HEK293 (cell line): ENCODE measurements around the gene ST6GALNAC1.
A peak's percentile ranks its signal among the peaks of the same experiment; 100 is the strongest.

Source experiments
- GLIS1 ChIP-seq: fragments of 450-650 bp; formaldehyde crosslinking; IDR thresholded peaks from 2 replicates; pipeline ENCODE4 v1.5.1; 2016; ENCODE audit warnings: missing biosample characterization, missing genetic modification characterization
- ZBTB17 ChIP-seq: fragments of 450-650 bp; formaldehyde crosslinking; IDR thresholded peaks from 2 replicates; pipeline ENCODE4 v1.5.1; 2016; ENCODE audit warnings: missing biosample characterization, missing genetic modification characterization
- ZEB2 ChIP-seq: fragments of 450-650 bp; formaldehyde crosslinking; IDR thresholded peaks from 2 replicates; pipeline ENCODE4 v1.5.1; 2016; ENCODE audit warnings: missing biosample characterization, missing genetic modification characterization
- ZIC2 ChIP-seq: fragments of 450-650 bp; formaldehyde crosslinking; IDR thresholded peaks from 2 replicates; pipeline ENCODE4 v1.5.1; 2016; ENCODE audit warnings: missing biosample characterization, missing genetic modification characterization
- ZNF112 ChIP-seq: fragments of 450-650 bp; formaldehyde crosslinking; IDR thresholded peaks from 2 replicates; pipeline ENCODE4 v1.5.0; 2017; ENCODE audit warnings: missing biosample characterization, missing genetic modification characterization
- ZNF394 ChIP-seq: fragments of 450-650 bp; formaldehyde crosslinking; IDR thresholded peaks from 2 replicates; pipeline ENCODE4 v1.5.1; 2016; ENCODE audit warnings: missing biosample characterization, missing genetic modification characterization, mild to moderate bottlenecking, moderate library complexity, borderline replicate concordance
- ZNF521 ChIP-seq: fragments of 450-650 bp; formaldehyde crosslinking; IDR thresholded peaks from 2 replicates; pipeline ENCODE4 v1.5.1; 2017; ENCODE audit warnings: missing biosample characterization, mild to moderate bottlenecking, missing genetic modification characterization
- TF ChIP-seq, protein P1 (sequence below): fragments of 450-650 bp; formaldehyde crosslinking; IDR thresholded peaks from 2 replicates; pipeline ENCODE4 v1.5.1; 2016; ENCODE audit warnings: missing biosample characterization, missing genetic modification characterization
- TF ChIP-seq, protein P2 (sequence below): fragments of 450-650 bp; formaldehyde crosslinking; IDR thresholded peaks from 2 replicates; pipeline ENCODE4 v1.5.1; 2016; ENCODE audit warnings: missing biosample characterization, missing genetic modification characterization
- TF ChIP-seq, protein P3 (sequence below): fragments of 450-650 bp; formaldehyde crosslinking; IDR thresholded peaks from 2 replicates; pipeline ENCODE4 v1.5.1; 2016; ENCODE audit warnings: missing biosample characterization, missing genetic modification characterization
- TF ChIP-seq, protein P4 (sequence below): fragments of 450-650 bp; formaldehyde crosslinking; IDR thresholded peaks from 2 replicates; pipeline ENCODE4 v1.5.1; 2016; ENCODE audit warnings: missing biosample characterization, missing genetic modification characterization
- TF ChIP-seq, protein P5 (sequence below): fragments of 450-650 bp; formaldehyde crosslinking; IDR thresholded peaks from 2 replicates; pipeline ENCODE4 v1.5.1; 2016; ENCODE audit warnings: missing biosample characterization, missing genetic modification characterization

ST6GALNAC1 gene

DNA sequence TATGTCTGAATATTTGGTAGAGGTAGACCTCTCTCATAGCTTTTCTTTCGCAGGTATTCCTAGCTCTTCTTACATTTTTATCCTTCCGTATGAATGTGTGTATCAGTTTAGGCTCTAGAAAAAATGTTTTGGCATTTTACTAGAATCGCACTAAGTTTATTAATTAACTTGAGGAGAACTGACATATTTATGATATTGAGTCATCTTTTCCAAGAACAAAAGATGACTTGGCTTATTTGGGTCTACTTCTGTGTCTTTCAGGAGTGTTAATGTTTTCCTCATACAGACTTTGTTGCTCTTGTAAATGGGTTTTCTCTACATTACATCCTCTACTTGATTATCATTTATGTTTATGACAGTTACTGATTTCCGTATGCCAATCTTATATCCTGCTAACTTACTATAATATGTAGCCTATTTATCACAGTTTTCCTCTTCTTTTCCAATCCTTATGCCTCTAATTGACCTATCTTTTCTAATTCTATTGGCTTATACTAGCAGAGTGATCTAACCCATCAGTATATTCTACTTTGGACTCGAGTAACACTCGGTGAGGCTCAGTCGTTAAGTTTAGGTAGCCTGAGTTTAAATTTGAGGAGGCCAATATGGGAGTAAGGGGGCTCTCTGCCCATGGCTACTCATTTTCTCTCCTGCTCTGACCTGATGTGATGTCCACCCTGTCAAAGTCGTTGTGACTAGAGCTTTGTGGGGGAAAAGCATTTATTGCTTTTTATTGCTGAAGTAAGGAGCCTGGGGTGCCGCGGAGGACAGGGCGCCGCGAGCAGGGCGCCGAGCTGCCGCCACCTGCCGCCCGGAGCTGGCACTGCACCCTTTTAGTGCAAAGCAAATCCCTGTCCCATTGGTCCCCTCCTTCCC lies 20.0 kb downstream of the ST6GALNAC1 start (continued):
- TF ChIP-seq, protein P1, sequence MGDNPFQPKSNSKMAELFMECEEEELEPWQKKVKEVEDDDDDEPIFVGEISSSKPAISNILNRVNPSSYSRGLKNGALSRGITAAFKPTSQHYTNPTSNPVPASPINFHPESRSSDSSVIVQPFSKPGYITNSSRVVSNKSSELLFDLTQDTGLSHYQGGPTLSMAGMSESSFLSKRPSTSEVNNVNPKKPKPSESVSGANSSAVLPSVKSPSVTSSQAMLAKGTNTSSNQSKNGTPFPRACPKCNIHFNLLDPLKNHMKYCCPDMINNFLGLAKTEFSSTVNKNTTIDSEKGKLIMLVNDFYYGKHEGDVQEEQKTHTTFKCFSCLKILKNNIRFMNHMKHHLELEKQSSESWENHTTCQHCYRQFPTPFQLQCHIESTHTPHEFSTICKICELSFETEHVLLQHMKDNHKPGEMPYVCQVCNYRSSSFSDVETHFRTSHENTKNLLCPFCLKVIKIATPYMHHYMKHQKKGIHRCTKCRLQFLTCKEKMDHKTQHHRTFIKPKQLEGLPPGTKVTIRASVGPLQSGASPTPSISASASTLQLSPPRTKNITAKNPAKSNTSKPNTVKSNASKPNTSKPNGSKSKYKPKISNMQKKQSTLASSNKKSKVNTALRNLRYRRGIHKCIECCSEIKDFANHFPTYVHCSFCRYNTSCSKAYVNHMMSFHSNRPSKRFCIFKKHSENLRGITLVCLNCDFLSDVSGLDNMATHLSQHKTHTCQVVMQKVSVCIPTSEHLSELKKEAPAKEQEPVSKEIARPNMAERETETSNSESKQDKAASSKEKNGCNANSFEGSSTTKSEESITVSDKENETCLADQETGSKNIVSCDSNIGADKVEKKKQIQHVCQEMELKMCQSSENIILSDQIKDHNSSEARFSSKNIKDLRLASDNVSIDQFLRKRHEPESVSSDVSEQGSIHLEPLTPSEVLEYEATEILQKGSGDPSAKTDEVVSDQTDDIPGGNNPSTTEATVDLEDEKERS (tag by site-specific recombination): no peak
- TF ChIP-seq, protein P2, sequence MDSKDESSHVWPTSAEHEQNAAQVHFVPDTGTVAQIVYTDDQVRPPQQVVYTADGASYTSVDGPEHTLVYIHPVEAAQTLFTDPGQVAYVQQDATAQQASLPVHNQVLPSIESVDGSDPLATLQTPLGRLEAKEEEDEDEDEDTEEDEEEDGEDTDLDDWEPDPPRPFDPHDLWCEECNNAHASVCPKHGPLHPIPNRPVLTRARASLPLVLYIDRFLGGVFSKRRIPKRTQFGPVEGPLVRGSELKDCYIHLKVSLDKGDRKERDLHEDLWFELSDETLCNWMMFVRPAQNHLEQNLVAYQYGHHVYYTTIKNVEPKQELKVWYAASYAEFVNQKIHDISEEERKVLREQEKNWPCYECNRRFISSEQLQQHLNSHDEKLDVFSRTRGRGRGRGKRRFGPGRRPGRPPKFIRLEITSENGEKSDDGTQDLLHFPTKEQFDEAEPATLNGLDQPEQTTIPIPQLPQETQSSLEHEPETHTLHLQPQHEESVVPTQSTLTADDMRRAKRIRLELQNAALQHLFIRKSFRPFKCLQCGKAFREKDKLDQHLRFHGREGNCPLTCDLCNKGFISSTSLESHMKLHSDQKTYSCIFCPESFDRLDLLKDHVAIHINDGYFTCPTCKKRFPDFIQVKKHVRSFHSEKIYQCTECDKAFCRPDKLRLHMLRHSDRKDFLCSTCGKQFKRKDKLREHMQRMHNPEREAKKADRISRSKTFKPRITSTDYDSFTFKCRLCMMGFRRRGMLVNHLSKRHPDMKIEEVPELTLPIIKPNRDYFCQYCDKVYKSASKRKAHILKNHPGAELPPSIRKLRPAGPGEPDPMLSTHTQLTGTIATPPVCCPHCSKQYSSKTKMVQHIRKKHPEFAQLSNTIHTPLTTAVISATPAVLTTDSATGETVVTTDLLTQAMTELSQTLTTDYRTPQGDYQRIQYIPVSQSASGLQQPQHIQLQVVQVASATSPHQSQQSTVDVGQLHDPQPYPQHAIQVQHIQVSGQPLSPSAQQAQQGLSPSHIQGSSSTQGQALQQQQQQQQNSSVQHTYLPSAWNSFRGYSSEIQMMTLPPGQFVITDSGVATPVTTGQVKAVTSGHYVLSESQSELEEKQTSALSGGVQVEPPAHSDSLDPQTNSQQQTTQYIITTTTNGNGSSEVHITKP: 0 out of 2 replicates have a peak, but pooled peaks have one; percentile 17
- TF ChIP-seq ZBTB17 (peak; percentile 43; the same call in 1 of the 2 replicates), ZNF521 (tag by site-specific recombination) (no peak), ZNF112 (no peak), ZEB2 (tag by site-specific recombination) (peak; percentile 27; the same call in 1 of the 2 replicates), ZIC2 (tag by site-specific recombination) (no peak), GLIS1 (0 out of 2 replicates have a peak, but pooled peaks have one; percentile 28), ZNF394 (tag by site-specific recombination) (0 out of 2 replicates have a peak, but pooled peaks have one; percentile 39)
- TF ChIP-seq, protein P3, sequence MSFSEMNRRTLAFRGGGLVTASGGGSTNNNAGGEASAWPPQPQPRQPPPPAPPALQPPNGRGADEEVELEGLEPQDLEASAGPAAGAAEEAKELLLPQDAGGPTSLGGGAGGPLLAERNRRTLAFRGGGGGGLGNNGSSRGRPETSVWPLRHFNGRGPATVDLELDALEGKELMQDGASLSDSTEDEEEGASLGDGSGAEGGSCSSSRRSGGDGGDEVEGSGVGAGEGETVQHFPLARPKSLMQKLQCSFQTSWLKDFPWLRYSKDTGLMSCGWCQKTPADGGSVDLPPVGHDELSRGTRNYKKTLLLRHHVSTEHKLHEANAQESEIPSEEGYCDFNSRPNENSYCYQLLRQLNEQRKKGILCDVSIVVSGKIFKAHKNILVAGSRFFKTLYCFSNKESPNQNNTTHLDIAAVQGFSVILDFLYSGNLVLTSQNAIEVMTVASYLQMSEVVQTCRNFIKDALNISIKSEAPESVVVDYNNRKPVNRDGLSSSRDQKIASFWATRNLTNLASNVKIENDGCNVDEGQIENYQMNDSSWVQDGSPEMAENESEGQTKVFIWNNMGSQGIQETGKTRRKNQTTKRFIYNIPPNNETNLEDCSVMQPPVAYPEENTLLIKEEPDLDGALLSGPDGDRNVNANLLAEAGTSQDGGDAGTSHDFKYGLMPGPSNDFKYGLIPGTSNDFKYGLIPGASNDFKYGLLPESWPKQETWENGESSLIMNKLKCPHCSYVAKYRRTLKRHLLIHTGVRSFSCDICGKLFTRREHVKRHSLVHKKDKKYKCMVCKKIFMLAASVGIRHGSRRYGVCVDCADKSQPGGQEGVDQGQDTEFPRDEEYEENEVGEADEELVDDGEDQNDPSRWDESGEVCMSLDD (tag by site-specific recombination): 0 out of 2 replicates have a peak, but pooled peaks have one; percentile 47
- TF ChIP-seq, protein P4, sequence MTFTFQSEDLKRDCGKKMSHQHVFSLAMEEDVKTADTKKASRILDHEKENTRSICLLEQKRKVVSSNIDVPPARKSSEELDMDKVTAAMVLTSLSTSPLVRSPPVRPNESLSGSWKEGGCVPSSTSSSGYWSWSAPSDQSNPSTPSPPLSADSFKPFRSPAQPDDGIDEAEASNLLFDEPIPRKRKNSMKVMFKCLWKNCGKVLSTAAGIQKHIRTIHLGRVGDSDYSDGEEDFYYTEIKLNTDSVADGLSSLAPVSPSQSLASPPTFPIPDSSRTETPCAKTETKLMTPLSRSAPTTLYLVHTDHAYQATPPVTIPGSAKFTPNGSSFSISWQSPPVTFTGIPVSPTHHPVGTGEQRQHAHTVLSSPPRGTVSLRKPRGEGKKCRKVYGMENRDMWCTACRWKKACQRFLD (tag by site-specific recombination): no peak
- TF ChIP-seq, protein P5, sequence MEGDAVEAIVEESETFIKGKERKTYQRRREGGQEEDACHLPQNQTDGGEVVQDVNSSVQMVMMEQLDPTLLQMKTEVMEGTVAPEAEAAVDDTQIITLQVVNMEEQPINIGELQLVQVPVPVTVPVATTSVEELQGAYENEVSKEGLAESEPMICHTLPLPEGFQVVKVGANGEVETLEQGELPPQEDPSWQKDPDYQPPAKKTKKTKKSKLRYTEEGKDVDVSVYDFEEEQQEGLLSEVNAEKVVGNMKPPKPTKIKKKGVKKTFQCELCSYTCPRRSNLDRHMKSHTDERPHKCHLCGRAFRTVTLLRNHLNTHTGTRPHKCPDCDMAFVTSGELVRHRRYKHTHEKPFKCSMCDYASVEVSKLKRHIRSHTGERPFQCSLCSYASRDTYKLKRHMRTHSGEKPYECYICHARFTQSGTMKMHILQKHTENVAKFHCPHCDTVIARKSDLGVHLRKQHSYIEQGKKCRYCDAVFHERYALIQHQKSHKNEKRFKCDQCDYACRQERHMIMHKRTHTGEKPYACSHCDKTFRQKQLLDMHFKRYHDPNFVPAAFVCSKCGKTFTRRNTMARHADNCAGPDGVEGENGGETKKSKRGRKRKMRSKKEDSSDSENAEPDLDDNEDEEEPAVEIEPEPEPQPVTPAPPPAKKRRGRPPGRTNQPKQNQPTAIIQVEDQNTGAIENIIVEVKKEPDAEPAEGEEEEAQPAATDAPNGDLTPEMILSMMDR (tag by site-specific recombination): peak; percentile 82
